Measurements from ENCODE around the gene GDF2.
A peak's percentile ranks its signal among the peaks of the same experiment; 100 is the strongest.

GDF2 gene

GRCh38 chr10:47294057-47294456 lies 28.2 kb upstream of the GDF2 start:
- no peak for DNase-seq

GRCh38 chr10:47294501-47294900 lies 27.8 kb upstream of the GDF2 start:
- no peak for DNase-seq

- DNase-seq = peak; percentile 22
Measured at GRCh38 chr10:47295411-47295810, 26.8 kb upstream of the GDF2 start.

GRCh38 chr10:47296156-47296894 lies 25.9 kb upstream of the GDF2 start:
- no peak for DNase-seq

GRCh38 chr10:47296941-47297340 lies 25.3 kb upstream of the GDF2 start:
- no peak for DNase-seq

- DNase-seq = no peak
Measured at GRCh38 chr10:47297866-47298540, 24.3 kb upstream of the GDF2 start.

- DNase-seq = no peak
Measured at GRCh38 chr10:47298715-47299114, 23.5 kb upstream of the GDF2 start.

GRCh38 chr10:47299611-47300428 lies 22.4 kb upstream of the GDF2 start, which contains the start of gene GDF10:
TSS of gene GDF10 (plus strand) at chr10:47300197. CDS start at chr10:47300652, 455 bp downstream.
- DNase-seq = no peak

- no peak for DNase-seq
Measured at GRCh38 chr10:47300429-47300931, 21.8 kb upstream of the GDF2 start.

- no peak for DNase-seq
Measured at GRCh38 chr10:47301833-47302232, 20.4 kb upstream of the GDF2 start.

GRCh38 chr10:47303105-47303504 lies 19.1 kb upstream of the GDF2 start:
- no peak for DNase-seq

- no peak for DNase-seq
Measured at GRCh38 chr10:47303866-47304265, 18.4 kb upstream of the GDF2 start.

GRCh38 chr10:47305566-47305965 lies 16.7 kb upstream of the GDF2 start:
- no peak for DNase-seq

GRCh38 chr10:47306387-47307210 lies 15.7 kb upstream of the GDF2 start:
- DNase-seq = no peak

GRCh38 chr10:47307381-47307780 lies 14.9 kb upstream of the GDF2 start:
- no peak for DNase-seq

- DNase-seq = no peak
Measured at GRCh38 chr10:47308775-47309174, 13.5 kb upstream of the GDF2 start.

- DNase-seq = peak; percentile 18
Measured at GRCh38 chr10:47309408-47310089, 12.7 kb upstream of the GDF2 start.

GRCh38 chr10:47310090-47310505 lies 12.2 kb upstream of the GDF2 start:
- DNase-seq = no peak

- DNase-seq = peak; percentile 29
Measured at GRCh38 chr10:47311193-47311931, 10.9 kb upstream of the GDF2 start.

GRCh38 chr10:47311932-47312662 lies 10.2 kb upstream of the GDF2 start:
- peak; percentile 86 for DNase-seq

- no peak for DNase-seq
Measured at GRCh38 chr10:47312663-47312995, 9.6 kb upstream of the GDF2 start.

Measured in NCI-H82 (cell line).